HEK293 (cell line): ENCODE data around the gene GGPS1.

Experiments
- ATF2 ChIP-seq: fragments of 450-650 bp; formaldehyde crosslinking; IDR thresholded peaks from 2 replicates; pipeline ENCODE4 v1.5.1; 2016; ENCODE audit warnings: missing biosample characterization, missing genetic modification characterization, low read depth
- CTCF ChIP-seq: fragments of 450-650 bp; formaldehyde crosslinking; IDR thresholded peaks from 2 replicates; pipeline ENCODE4 v1.5.1; 2016; ENCODE audit warnings: missing biosample characterization, missing genetic modification characterization

GRCh38 chr1:235278915-235279292 lies 49.5 kb upstream of the GGPS1 start:
- TF ChIP-seq ATF2 (no peak), CTCF (tag by site-specific recombination) (no peak)
